H1 (cell line): ENCODE data around the gene BCKDHA. TPM values are rescaled to one million over a fixed set of nuclear protein-coding genes. Genes with fewer than 3 reads are reported as not detected.

Source experiments
- CTCF ChIA-PET: fragments of 300-600 bp; sonication (Branson Sonifier 250); formaldehyde crosslinking; loops from one replicate; lab custom pipeline; 2021; ENCODE audit not compliant: partially characterized antibody; lab: Charles Lee
- POLR2A ChIA-PET: fragments of 300-600 bp; sonication (Branson Sonifier 250); formaldehyde crosslinking; loops from one replicate; lab custom pipeline; 2021; ENCODE audit warnings: inconsistent platforms; ENCODE audit not compliant: partially characterized antibody; lab: Charles Lee
- DNase-seq, 2 experiments: peaks; one replicate each; pipeline versions ENCODE4 v3.0.0 to v3.0.0-alpha.2; 2010 to 2022; ENCODE audit warnings: low spot score in 2 of 2, low read depth in 1 of 2, mixed read lengths in 1 of 2
- FAIRE-seq: peaks from 2 replicates; lab custom pipeline; 2011; peaks lifted over from hg19 to GRCh38; lab: Jason Lieb, UNC
- H2AFZ ChIP-seq: 2 replicates; pipeline ENCODE4 v1.8.1; 2012; ENCODE audit warnings: low read length, inconsistent platforms
- H2AK5ac ChIP-seq: 2 replicates; pipeline ENCODE4 v1.6.1; 2013; ENCODE audit warnings: low read depth, low read length
- H2BK120ac ChIP-seq: replicated peaks from 2 replicates; pipeline ENCODE3; 2013; ENCODE audit warnings: low read depth, low read length, inconsistent platforms
- H2BK12ac ChIP-seq: 2 replicates; pipeline ENCODE4 v1.6.1; 2013; ENCODE audit warnings: low read depth, low read length
- H2BK15ac ChIP-seq: 2 replicates; pipeline ENCODE4 v1.6.1; 2013; ENCODE audit warnings: low read length
- H2BK20ac ChIP-seq: 2 replicates; pipeline ENCODE4 v1.6.1; 2013; ENCODE audit warnings: low read length
- H2BK5ac ChIP-seq: 2 replicates; pipeline ENCODE4 v1.6.1; 2013; ENCODE audit warnings: low read depth, low read length
- H3K14ac ChIP-seq: 2 replicates; pipeline ENCODE4 v1.6.1; 2013; ENCODE audit warnings: inconsistent platforms; ENCODE audit not compliant: insufficient read length
- H3K18ac ChIP-seq: 2 replicates; pipeline ENCODE4 v1.6.1; 2013; ENCODE audit warnings: low read length; ENCODE audit errors: extremely low read depth
- H3K23ac ChIP-seq: 2 replicates; pipeline ENCODE4 v1.6.1; 2013; ENCODE audit warnings: inconsistent platforms; ENCODE audit not compliant: insufficient read length
- H3K23me2 ChIP-seq: 2 replicates; pipeline ENCODE4 v1.6.1; 2013; ENCODE audit warnings: low read depth, low read length
- H3K27ac ChIP-seq: 2 replicates; pipeline ENCODE4 v1.6.1; 2011; ENCODE audit warnings: low read depth, low read length, inconsistent platforms
- H3K27me3 ChIP-seq, 4 experiments: replicated peaks in 1 of 4; 1 replicate in 1 of 4; 2 replicates in 3 of 4; pipeline versions ENCODE4 v1.6.1 to v1.8.1; 2011 to 2013; ENCODE audit warnings: low read length in 3 of 4, mild to moderate bottlenecking in 3 of 4, inconsistent platforms in 2 of 4, mixed read lengths in 2 of 4, moderate library complexity in 1 of 4; ENCODE audit not compliant: control insufficient read depth in 3 of 4, insufficient read depth in 3 of 4; ENCODE audit errors: extremely low read depth in 1 of 4
- H3K36me3 ChIP-seq, 4 experiments: 2 replicates each; pipeline versions ENCODE4 v1.6.1 to v1.8.1; 2011 to 2013; ENCODE audit warnings: mild to moderate bottlenecking in 4 of 4, low read length in 3 of 4, moderate library complexity in 2 of 4, control low read depth in 1 of 4, inconsistent platforms in 1 of 4; ENCODE audit not compliant: insufficient read depth in 4 of 4, control insufficient read depth in 2 of 4
- H3K4ac ChIP-seq: replicated peaks from 2 replicates; pipeline ENCODE3; 2013; ENCODE audit warnings: low read length, low read depth, mixed read lengths, inconsistent platforms; ENCODE audit not compliant: insufficient read length
- H3K4me1 ChIP-seq, 4 experiments: replicated peaks in 1 of 4; 1 replicate in 1 of 4; 2 replicates in 3 of 4; pipeline versions ENCODE4 v1.6.1 to v1.8.1; 2011 to 2013; ENCODE audit warnings: low read length in 3 of 4, inconsistent platforms in 2 of 4, mixed read lengths in 1 of 4; ENCODE audit not compliant: insufficient read depth in 4 of 4, control insufficient read depth in 3 of 4
- H3K4me2 ChIP-seq, 2 experiments: 2 replicates each; pipeline versions ENCODE4 v1.6.1 to v1.8.1; 2011 to 2013; ENCODE audit warnings: low read depth in 2 of 2, low read length in 2 of 2, control low read depth in 1 of 2, inconsistent platforms in 1 of 2, mild to moderate bottlenecking in 1 of 2; ENCODE audit not compliant: insufficient read depth in 1 of 2
- H3K4me3 ChIP-seq, 4 experiments: fragments of 200-600, 300-600 bp in 1 of 4; sonication (generic), shearing (Covaris generic), sonication (Bioruptor Twin) in 1 of 4; 2 replicates each; pipeline versions ENCODE4 v1.5.1 to v1.8.1; 2011 to 2016; ENCODE audit warnings: low read length in 4 of 4, low read depth in 3 of 4, control low read depth in 2 of 4, inconsistent platforms in 2 of 4, mild to moderate bottlenecking in 2 of 4, mixed read lengths in 1 of 4, moderate library complexity in 1 of 4; ENCODE audit not compliant: insufficient read depth in 2 of 4; ENCODE audit errors: extremely low read depth in 1 of 4
- H3K56ac ChIP-seq: replicated peaks from 2 replicates; pipeline ENCODE3; 2013; ENCODE audit warnings: low read depth, mild to moderate bottlenecking, mixed read lengths, low read length, inconsistent platforms; ENCODE audit not compliant: insufficient read length
- H3K79me1 ChIP-seq: 2 replicates; pipeline ENCODE4 v1.6.1; 2013; ENCODE audit warnings: low read depth, low read length, control low read depth
- H3K79me2 ChIP-seq, 2 experiments: 2 replicates each; pipeline versions ENCODE4 v1.6.1 to v1.8.1; 2012 to 2013; ENCODE audit warnings: low read length in 2 of 2, mild to moderate bottlenecking in 2 of 2, inconsistent platforms in 1 of 2; ENCODE audit not compliant: insufficient read depth in 2 of 2, control insufficient read depth in 1 of 2
- H3K9ac ChIP-seq, 4 experiments: replicated peaks in 1 of 4; 1 replicate in 1 of 4; 2 replicates in 3 of 4; pipeline versions ENCODE4 v1.6.1 to v1.8.1; 2011 to 2013; ENCODE audit warnings: low read depth in 3 of 4, low read length in 3 of 4, control low read depth in 2 of 4, mild to moderate bottlenecking in 2 of 4, moderate library complexity in 2 of 4, inconsistent platforms in 1 of 4; ENCODE audit errors: extremely low read depth in 1 of 4
- H3K9me3 ChIP-seq, 2 experiments: 2 replicates each; pipeline versions ENCODE4 v1.6.1 to v1.8.1; 2012 to 2013; ENCODE audit warnings: mild to moderate bottlenecking in 2 of 2, moderate library complexity in 2 of 2, control low read depth in 1 of 2, inconsistent platforms in 1 of 2, low read depth in 1 of 2, low read length in 1 of 2, mixed read lengths in 1 of 2; ENCODE audit not compliant: insufficient read depth in 2 of 2
- H4K20me1 ChIP-seq, 2 experiments: replicated peaks in 1 of 2; 2 replicates each; pipeline versions ENCODE3 to v1.8.1; 2011 to 2013; ENCODE audit warnings: inconsistent platforms in 2 of 2, low read length in 2 of 2, mild to moderate bottlenecking in 1 of 2; ENCODE audit not compliant: insufficient read depth in 2 of 2, control insufficient read depth in 1 of 2
- H4K5ac ChIP-seq: 2 replicates; pipeline ENCODE4 v1.6.1; 2013; ENCODE audit warnings: low read length, low read depth, mixed read lengths, inconsistent platforms; ENCODE audit not compliant: insufficient read length
- H4K8ac ChIP-seq: 2 replicates; pipeline ENCODE4 v1.8.0; 2013; ENCODE audit warnings: mild to moderate bottlenecking, moderate library complexity, low read length, inconsistent platforms; ENCODE audit not compliant: insufficient read depth; ENCODE audit errors: extremely low read depth
- H4K91ac ChIP-seq: replicated peaks from 2 replicates; pipeline ENCODE3; 2013; ENCODE audit warnings: low read length, mixed read lengths, inconsistent platforms; ENCODE audit not compliant: insufficient read length
- WGBS, 2 experiments: shearing (Covaris generic) in 1 of 2; methylation state at CpG; one replicate each; pipeline versions ENCODE4 v1.1.6 to v1.1.7; 2013 to 2015; ENCODE audit warnings: low lambda C conversion rate in 2 of 2, mixed read lengths in 2 of 2, inconsistent platforms in 1 of 2, low coverage in 1 of 2, missing lambda C conversion rate in 1 of 2; ENCODE audit not compliant: insufficient replicate concordance in 2 of 2, insufficient coverage in 1 of 2, insufficient read length in 1 of 2; ENCODE audit errors: extremely low coverage in 1 of 2, missing lambda C conversion rate in 1 of 2; 5-methylcytosine and 5-hydroxymethylcytosine counted together
- polyA plus RNA-seq, 7 experiments: library from polyadenylated mRNA; depleted of rRNA in 3 of 7; stranded (reverse) in 5 of 7; unstranded in 2 of 7; fragments of >200 nt in 5 of 7; fragments of 200-250 nt in 2 of 7; gene quantifications; 1 replicate in 5 of 7; 2 replicates in 1 of 7; 4 replicates in 1 of 7; pipeline versions ENCODE4 v1.2.1 to v1.2.3, GENCODE V29; 2011 to 2013; ENCODE audit warnings: missing spikeins in 2 of 7, mixed read lengths in 2 of 7
- total RNA-seq: library from RNA; stranded (reverse); fragmentation: NEBNext Ultra II Directional; extraction: Animal tissue kit (Norgen Biotek cat#: 25700); gene quantifications from 2 replicates; pipeline ENCODE4 v1.2.1, GENCODE V29; 2021

BCKDHA gene
- total and polyA plus RNA-seq, 2 of the 8 experiments (the other 6 are each of a cell fraction or from before 2014, with no cell fraction given) = 14.2 to 69.6 TPM

DNA sequence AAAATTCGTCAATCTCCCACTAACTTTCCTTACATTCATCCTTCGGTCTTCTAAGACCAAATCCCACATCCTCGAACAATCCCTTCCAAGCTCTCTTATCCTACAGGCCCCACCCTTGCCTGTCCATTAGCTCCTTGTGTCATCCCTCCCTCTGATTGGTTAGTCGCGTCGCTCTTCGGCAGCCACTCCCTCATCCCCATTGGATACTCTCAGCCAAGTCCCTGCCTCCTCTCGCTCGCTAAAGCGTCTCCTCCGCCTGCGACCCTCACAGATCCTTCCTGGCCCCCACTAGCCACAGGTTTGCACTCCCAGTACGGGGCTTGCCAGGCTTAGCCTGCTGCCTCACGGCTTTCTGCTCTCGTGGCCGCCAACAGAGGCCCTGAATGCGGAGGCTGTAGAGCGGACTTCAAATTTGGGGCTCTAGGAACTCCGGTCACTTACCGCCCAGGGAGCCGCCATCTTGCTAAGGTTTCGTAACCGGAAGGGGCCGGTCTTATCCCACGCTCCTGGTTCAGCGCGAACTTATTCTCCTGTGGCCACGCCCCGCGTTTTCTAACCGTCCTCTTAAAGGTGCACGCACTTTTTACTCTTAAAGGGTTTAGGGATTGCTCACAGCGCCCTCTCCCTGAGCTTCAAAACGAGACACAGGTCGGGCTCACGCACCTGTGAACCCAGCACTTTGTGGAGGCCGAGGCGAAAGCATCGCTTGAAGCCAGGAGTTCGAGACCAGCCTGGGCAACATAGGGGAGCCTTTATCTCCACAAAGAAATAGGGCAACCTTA is 42.0 kb downstream of the BCKDHA start, which contains the start of gene DMAC2:
DMAC2 (minus strand) TSS at position 472 of the 782 bp plus-strand sequence; CDS start at position 459, 13 bp downstream.
- Histone ChIP-seq H3K14ac (no peak within 1 kb of the TSS), H3K79me2 (peaks cover 0 to 8% of the 10 kb centered on the region in 2 experiments; a peak in 1 of 4 replicates), H3K4me2 (peak within 1 kb of the TSS; percentile 67 to 81), H3K9me3 (no peaks in the 10 kb centered on the region), H3K23me2 (peaks cover 2% of the 10 kb centered on the region; the same call in 1 of the 2 replicates), H4K20me1 (no peaks in the 10 kb centered on the region), H3K4ac (no peak within 1 kb of the TSS), H3K4me3 (peak within 1 kb of the TSS; percentile 81 to 99 (median 90)), H3K79me1 (0 out of 2 replicates have a peak, but pooled peaks cover 4% of the 10 kb centered on the region), H3K27me3 (no peaks in the 10 kb centered on the region), H3K9ac (peak within 1 kb of the TSS; percentile 95 to 98 (median 97)), H2BK5ac (peak within 1 kb of the TSS; percentile 99), H2BK15ac (0 out of 2 replicates have a peak within 1 kb of the TSS, but pooled peaks have one; percentile 61), H2BK12ac (peak within 1 kb of the TSS; percentile 77; the same call in 1 of the 2 replicates), H3K4me1 (no peaks in the 10 kb centered on the region), H3K36me3 (peaks cover 0 to 6% (median 2%) of the 10 kb centered on the region in 4 experiments; a peak in 2 of 8 replicates), H3K56ac (peak within 1 kb of the TSS; percentile 93), H2AFZ (peak within 1 kb of the TSS; percentile 83; the same call in 1 of the 2 replicates), H2AK5ac (no peak within 1 kb of the TSS), H3K27ac (peak within 1 kb of the TSS; percentile 98), H4K5ac (peak within 1 kb of the TSS; percentile 97), H2BK120ac (no peak within 1 kb of the TSS), H3K23ac (no peak within 1 kb of the TSS), H2BK20ac (no peak within 1 kb of the TSS), H4K91ac (peak within 1 kb of the TSS; percentile 98), H3K18ac (peak within 1 kb of the TSS; percentile 100), H4K8ac (peak within 1 kb of the TSS; percentile 100)
- CTCF ChIA-PET = interaction anchor here (0.5 to 20.4 kb wide), 13 partner anchors 8 to 886 kb away, joined by 3 to 364 read pairs (median 4); no protein-coding TSS in a partner anchor
- 6% methylated on average over 38 of the region's 40 CpGs; no CpG with 5 or more reads in 1 of the 2 experiments for WGBS, 2 experiments
- peak; percentile 92 to 96 for DNase-seq
- POLR2A ChIA-PET = interaction anchor here (0.5 to 6.4 kb wide), 35 partner anchors 8 to 1125 kb away, joined by 3 to 87 read pairs (median 4); partner anchors contain the start of genes B3GNT8, B9D2, BCKDHA and EXOSC5
- peak; percentile 99 for FAIRE-seq
